HG03159 (cell line): ENCODE measurements around the gene PARP9.

ENCODE experiments used
- ATAC-seq: cut with Tn5 transposase; IDR thresholded peaks from one replicate; pipeline ENCODE4 v1.9.1; 2021; ENCODE audit warnings: mild to moderate bottlenecking, moderate library complexity; ENCODE audit not compliant: unreplicated experiment

Gene PARP9

GRCh38 chr3:122564155-122564912 is at the start of gene PARP9, which contains the start of gene DTX3L:
PARP9 (minus strand) TSS chr3:122564300; CDS start chr3:122559620, 4,680 bp downstream.
DTX3L (plus strand) TSS chr3:122564338; CDS start chr3:122564427, 89 bp downstream.
- peak; percentile 71 for ATAC-seq

GRCh38 chr3:122612696-122613095 is 48.6 kb upstream of the PARP9 start:
- ATAC-seq = no peak

GRCh38 chr3:122609798-122610559 is 45.9 kb upstream of the PARP9 start:
- ATAC-seq = peak; percentile 94

- ATAC-seq = no peak
Observed at GRCh38 chr3:122608916-122609315, 44.8 kb upstream of the PARP9 start.

- ATAC-seq = no peak
Observed at GRCh38 chr3:122606330-122606729, 42.2 kb upstream of the PARP9 start.

- ATAC-seq = no peak
Observed at GRCh38 chr3:122603056-122603455, 39.0 kb upstream of the PARP9 start.

GRCh38 chr3:122602011-122602710 is 38.1 kb upstream of the PARP9 start:
- no peak for ATAC-seq

- no peak for ATAC-seq
Observed at GRCh38 chr3:122598556-122598955, 34.5 kb upstream of the PARP9 start.

- no peak for ATAC-seq
Observed at GRCh38 chr3:122598151-122598550, 34.1 kb upstream of the PARP9 start.

- no peak for ATAC-seq
Observed at GRCh38 chr3:122594025-122594424, 29.9 kb upstream of the PARP9 start.

- no peak for ATAC-seq
Observed at GRCh38 chr3:122590610-122591009, 26.5 kb upstream of the PARP9 start.

GRCh38 chr3:122589297-122589696 is 25.2 kb upstream of the PARP9 start:
- no peak for ATAC-seq

- ATAC-seq = no peak
Observed at GRCh38 chr3:122587572-122587971, 23.5 kb upstream of the PARP9 start.

- no peak for ATAC-seq
Observed at GRCh38 chr3:122586773-122587485, 22.8 kb upstream of the PARP9 start.

GRCh38 chr3:122586098-122586497 is 22.0 kb upstream of the PARP9 start:
- no peak for ATAC-seq

- no peak for ATAC-seq
Observed at GRCh38 chr3:122582390-122582789, 18.3 kb upstream of the PARP9 start.

GRCh38 chr3:122581622-122582021 is 17.5 kb upstream of the PARP9 start:
- ATAC-seq = no peak

GRCh38 chr3:122580470-122580869 is 16.4 kb upstream of the PARP9 start:
- ATAC-seq = no peak

- no peak for ATAC-seq
Observed at GRCh38 chr3:122578069-122578740, 14.1 kb upstream of the PARP9 start.

GRCh38 chr3:122577409-122578031 is 13.4 kb upstream of the PARP9 start, which contains the start of gene PARP15:
PARP15 (plus strand) TSS chr3:122577650; CDS start chr3:122577668, 18 bp downstream.
- ATAC-seq = no peak
